OCI-LY1 (cell line): ENCODE measurements around the gene RREB1.

Source experiments
- H2AFZ ChIP-seq: fragments of 200-600 bp; sonication (generic), shearing (Covaris generic); 2 replicates; pipeline ENCODE4 v1.6.0; 2014; ENCODE audit warnings: antibody characterized with exemption, mild to moderate bottlenecking, low read length
- H3F3A ChIP-seq: fragments of 200-600 bp; sonication (generic), shearing (Covaris generic); 2 replicates; pipeline ENCODE4 v1.6.0; 2014; ENCODE audit warnings: mild to moderate bottlenecking, antibody characterized with exemption, low read length, moderate library complexity; ENCODE audit not compliant: insufficient read depth
- H3K27ac ChIP-seq: fragments of 200-600 bp; sonication (generic); 2 replicates; pipeline ENCODE4 v1.5.1; 2014; ENCODE audit warnings: low read length, mixed run types, mild to moderate bottlenecking, low read depth; ENCODE audit not compliant: poor library complexity, severe bottlenecking
- H3K27me3 ChIP-seq: fragments of 200-600 bp; sonication (generic); 2 replicates; pipeline ENCODE4 v1.6.0; 2014; ENCODE audit warnings: antibody characterized with exemption, mild to moderate bottlenecking, low read length, moderate library complexity; ENCODE audit not compliant: insufficient read depth
- H3K36me3 ChIP-seq: fragments of 200-600 bp; sonication (generic); 2 replicates; pipeline ENCODE4 v1.6.1; 2014; ENCODE audit warnings: mild to moderate bottlenecking, antibody characterized with exemption, low read length, moderate library complexity, mixed read lengths; ENCODE audit not compliant: insufficient read depth
- H3K4me1 ChIP-seq: fragments of 200-600 bp; sonication (generic); 2 replicates; pipeline ENCODE4 v1.5.1; 2014; ENCODE audit warnings: mild to moderate bottlenecking, low read length, moderate library complexity; ENCODE audit not compliant: insufficient read depth, severe bottlenecking
- H3K4me2 ChIP-seq: fragments of 200-600 bp; sonication (generic), shearing (Covaris generic); 2 replicates; pipeline ENCODE4 v1.6.1; 2014; ENCODE audit warnings: low read length
- H3K4me3 ChIP-seq: fragments of 200-600 bp; sonication (generic); 2 replicates; pipeline ENCODE4 v1.5.1; 2014; ENCODE audit warnings: low read length, low read depth, mild to moderate bottlenecking, mixed read lengths; ENCODE audit not compliant: poor library complexity, severe bottlenecking
- H3K79me2 ChIP-seq: fragments of 200-600 bp; shearing (Covaris generic); 2 replicates; pipeline ENCODE4 v1.6.1; 2016; ENCODE audit warnings: mixed run types, low read length, mixed read lengths; ENCODE audit not compliant: insufficient read depth
- H3K9ac ChIP-seq: fragments of 200-600 bp; sonication (generic), shearing (Covaris generic); 2 replicates; pipeline ENCODE4 v1.6.1; 2014; ENCODE audit warnings: mild to moderate bottlenecking, low read length, mixed read lengths
- H3K9me2 ChIP-seq: fragments of 200-600 bp; sonication (generic), shearing (Covaris generic); 2 replicates; pipeline ENCODE4 v1.6.1; 2014; ENCODE audit warnings: low read depth, mild to moderate bottlenecking, low read length, mixed read lengths
- H3K9me3 ChIP-seq: fragments of 200-600 bp; shearing (Covaris generic); 2 replicates; pipeline ENCODE4 v1.6.1; 2014; ENCODE audit warnings: low read length, mixed read lengths
- H4K20me1 ChIP-seq: fragments of 200-600 bp; sonication (generic), shearing (Covaris generic); 2 replicates; pipeline ENCODE4 v1.6.0; 2016; ENCODE audit warnings: mild to moderate bottlenecking, low read length; ENCODE audit not compliant: insufficient read depth
- EZH2 ChIP-seq: fragments of 200-600 bp; sonication (generic), shearing (Covaris generic); IDR thresholded peaks from 2 replicates; pipeline ENCODE4 v1.8.0; 2017; ENCODE audit warnings: borderline replicate concordance, mixed run types, mild to moderate bottlenecking, antibody characterized with exemption, low read length, moderate library complexity, mixed read lengths
- TF ChIP-seq, protein P1 (sequence below): fragments of 200-600 bp; sonication (generic), shearing (Covaris generic); IDR thresholded peaks from 2 replicates; pipeline ENCODE4 v1.5.1; 2017; ENCODE audit warnings: mild to moderate bottlenecking, antibody characterized with exemption, low read length, moderate library complexity, mixed read lengths

Gene RREB1

DNA sequence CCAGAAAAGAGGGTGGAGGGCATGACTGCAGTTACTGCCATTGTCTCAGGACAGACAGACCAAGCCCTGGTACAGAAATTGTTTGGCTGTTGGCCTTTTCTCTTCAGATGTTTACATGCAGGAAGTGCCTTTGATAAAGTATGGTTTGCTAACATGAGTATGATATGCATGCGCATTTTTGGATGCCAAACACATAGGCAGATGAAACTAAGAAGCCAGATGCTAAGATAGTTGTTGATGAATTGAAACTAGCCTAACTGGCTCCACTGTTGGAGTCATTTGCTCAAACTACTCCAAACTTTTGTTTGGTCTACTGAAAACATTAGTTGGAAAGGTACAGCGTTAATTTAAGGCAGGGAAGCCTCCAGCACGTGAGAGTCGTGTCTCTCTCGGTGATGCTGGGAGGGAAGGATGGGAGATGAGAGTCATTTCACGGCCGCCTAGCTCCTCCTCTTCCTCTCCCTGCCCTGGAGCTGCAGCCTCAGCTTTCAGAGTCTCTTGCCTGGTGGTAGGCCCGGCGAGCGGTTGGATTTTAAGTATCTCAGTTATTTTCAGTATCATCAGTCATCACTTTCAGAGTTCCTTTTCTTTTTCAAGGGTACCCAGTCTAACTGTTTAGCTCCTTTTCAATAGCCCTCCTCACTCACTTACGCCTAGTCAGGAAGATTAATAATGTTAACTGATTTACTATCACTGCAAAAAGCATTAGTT lies 29.7 kb downstream of the RREB1 start:
- Histone ChIP-seq H3K9me2 (no peaks in the 10 kb centered on the region), H3K4me3 (no peak overlapping the region)

GRCh38 chr6:7138046-7138531 lies 30.3 kb downstream of the RREB1 start:
- Histone ChIP-seq H3K4me3 (no peak overlapping the region), H3K27ac (no peak overlapping the region), H3K9ac (no peak overlapping the region)

More for the DNA sequence above, 29.7 kb downstream of the RREB1 start:
- Histone ChIP-seq H3K27me3 (peaks cover 4% of the 10 kb centered on the region; the same call in 1 of the 2 replicates), H3K4me2 (peak overlapping the region; percentile 13), H3K4me1 (peaks cover 38% of the 10 kb centered on the region), H3K36me3 (no peaks in the 10 kb centered on the region), H3K79me2 (no peaks in the 10 kb centered on the region), H3K9ac (no peak overlapping the region), H3K9me3 (no peaks in the 10 kb centered on the region), H2AFZ (no peak overlapping the region), H4K20me1 (0 out of 2 replicates have a peak, but pooled peaks cover 5% of the 10 kb centered on the region), H3K27ac (peak overlapping the region; percentile 19), H3F3A (no peaks in the 10 kb centered on the region)
- TF ChIP-seq, protein P1, sequence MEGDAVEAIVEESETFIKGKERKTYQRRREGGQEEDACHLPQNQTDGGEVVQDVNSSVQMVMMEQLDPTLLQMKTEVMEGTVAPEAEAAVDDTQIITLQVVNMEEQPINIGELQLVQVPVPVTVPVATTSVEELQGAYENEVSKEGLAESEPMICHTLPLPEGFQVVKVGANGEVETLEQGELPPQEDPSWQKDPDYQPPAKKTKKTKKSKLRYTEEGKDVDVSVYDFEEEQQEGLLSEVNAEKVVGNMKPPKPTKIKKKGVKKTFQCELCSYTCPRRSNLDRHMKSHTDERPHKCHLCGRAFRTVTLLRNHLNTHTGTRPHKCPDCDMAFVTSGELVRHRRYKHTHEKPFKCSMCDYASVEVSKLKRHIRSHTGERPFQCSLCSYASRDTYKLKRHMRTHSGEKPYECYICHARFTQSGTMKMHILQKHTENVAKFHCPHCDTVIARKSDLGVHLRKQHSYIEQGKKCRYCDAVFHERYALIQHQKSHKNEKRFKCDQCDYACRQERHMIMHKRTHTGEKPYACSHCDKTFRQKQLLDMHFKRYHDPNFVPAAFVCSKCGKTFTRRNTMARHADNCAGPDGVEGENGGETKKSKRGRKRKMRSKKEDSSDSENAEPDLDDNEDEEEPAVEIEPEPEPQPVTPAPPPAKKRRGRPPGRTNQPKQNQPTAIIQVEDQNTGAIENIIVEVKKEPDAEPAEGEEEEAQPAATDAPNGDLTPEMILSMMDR: no peak
- TF ChIP-seq EZH2: no peak

DNA sequence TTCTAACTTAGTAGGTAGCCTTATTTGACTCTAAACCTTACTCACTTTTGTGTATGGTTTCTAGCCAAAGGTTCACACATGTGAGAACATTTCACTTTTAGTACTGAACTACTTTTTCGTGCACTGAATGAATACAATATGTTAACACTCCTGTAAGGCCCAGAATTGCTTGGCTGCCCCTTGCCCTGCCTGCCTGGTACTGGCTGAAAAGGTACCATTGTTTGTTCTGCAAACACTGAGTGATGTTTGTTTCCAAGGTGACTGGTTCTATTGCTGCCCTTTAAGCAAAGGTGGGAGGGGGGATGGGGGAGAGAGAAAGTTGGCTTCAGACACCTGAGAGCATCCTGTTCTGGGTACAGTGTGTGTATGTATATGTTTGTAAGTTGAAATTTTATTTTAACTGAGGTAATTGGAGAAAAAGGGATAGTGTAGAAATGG lies 31.2 kb downstream of the RREB1 start:
- H3K4me1 ChIP-seq: peaks cover 48% of the 10 kb centered on the region
- H4K20me1 ChIP-seq: 0 out of 2 replicates have a peak, but pooled peaks cover 5% of the 10 kb centered on the region
- no peaks in the 10 kb centered on the region for H3F3A ChIP-seq
- 0 out of 2 replicates have a peak, but pooled peaks cover 2% of the 10 kb centered on the region for H3K79me2 ChIP-seq
- H3K27ac ChIP-seq: no peak overlapping the region
- TF ChIP-seq, protein P1: no peak
- TF ChIP-seq EZH2: no peak
- H2AFZ ChIP-seq: no peak overlapping the region
- H3K9me3 ChIP-seq: no peaks in the 10 kb centered on the region
- no peaks in the 10 kb centered on the region for H3K36me3 ChIP-seq
- H3K9ac ChIP-seq: no peak overlapping the region
- no peak overlapping the region for H3K4me3 ChIP-seq
- no peaks in the 10 kb centered on the region for H3K9me2 ChIP-seq
- H3K27me3 ChIP-seq: peaks cover 5% of the 10 kb centered on the region; the same call in 1 of the 2 replicates
- H3K4me2 ChIP-seq: no peak overlapping the region

More at GRCh38 chr6:7138046-7138531, 30.3 kb downstream of the RREB1 start:
- H3K36me3 ChIP-seq: no peaks in the 10 kb centered on the region
- H2AFZ ChIP-seq: no peak overlapping the region
- H3K27me3 ChIP-seq: peaks cover 5% of the 10 kb centered on the region; the same call in 1 of the 2 replicates
- no peaks in the 10 kb centered on the region for H3F3A ChIP-seq
- H3K9me2 ChIP-seq: no peaks in the 10 kb centered on the region
- H4K20me1 ChIP-seq: 0 out of 2 replicates have a peak, but pooled peaks cover 5% of the 10 kb centered on the region
- peaks cover 42% of the 10 kb centered on the region for H3K4me1 ChIP-seq
- no peak for TF ChIP-seq EZH2
- TF ChIP-seq, protein P1: no peak
- H3K4me2 ChIP-seq: no peak overlapping the region; the same call in 1 of the 2 replicates
- no peaks in the 10 kb centered on the region for H3K9me3 ChIP-seq
- H3K79me2 ChIP-seq: no peaks in the 10 kb centered on the region
